Tracheal epithelial cell (primary cell): ENCODE measurements around the gene DLST. TPM values are rescaled to one million over a fixed set of nuclear protein-coding genes. Genes with fewer than 3 reads are reported as not detected.

Experiments
- total RNA-seq: library from RNA; depleted of rRNA; stranded (reverse); fragments of >200 nt; gene quantifications from 2 replicates; pipeline ENCODE4 v1.2.1, GENCODE V29; 2014

The DLST gene
- 63.6 and 71.6 TPM in 2 replicates for total RNA-seq

GRCh38 chr14:74881431-74882102 lies at the start of gene DLST:
DLST (plus strand) TSS chr14:74881916; CDS start chr14:74881954, 38 bp downstream.

GRCh38 chr14:74875941-74876913 lies 5.5 kb upstream of the DLST start, which contains the start of gene PROX2:
PROX2 (minus strand) TSS chr14:74876145; CDS start chr14:74863834, 12,311 bp downstream.

GRCh38 chr14:74922752-74923401 lies 41.2 kb downstream of the DLST start, which contains the start of gene RPS6KL1:
RPS6KL1 (minus strand) TSS chr14:74923260; CDS start chr14:74921541, 1,719 bp downstream.

Other genes starting within 250 kb of the DLST start
- gene AREL1, start 168.8 kb upstream of the DLST start, total RNA-seq = 21.1 and 31.6 TPM in 2 replicates
- gene FCF1, start 168.8 kb upstream of the DLST start, total RNA-seq = 28.0 and 34.3 TPM in 2 replicates
- gene YLPM1, start 118.6 kb upstream of the DLST start, total RNA-seq = 12.5 and 15.1 TPM in 2 replicates
- under 0.01 TPM in 1 of 2 replicates, not detected in the other for gene PROX2, start 5.8 kb upstream of the DLST start, total RNA-seq
- 1.7 and 2.4 TPM in 2 replicates for gene RPS6KL1, start 41.3 kb downstream of the DLST start, total RNA-seq
- 48.4 and 142 TPM in 2 replicates for gene PGF, start 73.7 kb downstream of the DLST start, total RNA-seq
- gene EIF2B2, start 121.0 kb downstream of the DLST start, total RNA-seq = 42.4 and 57.1 TPM in 2 replicates
- gene MLH3, start 169.6 kb downstream of the DLST start, total RNA-seq = 10.6 and 26.4 TPM in 2 replicates
- 3.4 and 4.3 TPM in 2 replicates for gene ACYP1, start 182.1 kb downstream of the DLST start, total RNA-seq
- 0.24 and 0.64 TPM in 2 replicates for gene ZC2HC1C, start 187.7 kb downstream of the DLST start, total RNA-seq
- gene NEK9, start 245.1 kb downstream of the DLST start, total RNA-seq = 28.7 and 38.4 TPM in 2 replicates